ENCODE data around the gene CISTR.
"Not testable (repeated sequence)": the region's sequence is repeated elsewhere in the genome, so short reads cannot be mapped to it uniquely, and the experiment has no call there.

Gene CISTR

DNA sequence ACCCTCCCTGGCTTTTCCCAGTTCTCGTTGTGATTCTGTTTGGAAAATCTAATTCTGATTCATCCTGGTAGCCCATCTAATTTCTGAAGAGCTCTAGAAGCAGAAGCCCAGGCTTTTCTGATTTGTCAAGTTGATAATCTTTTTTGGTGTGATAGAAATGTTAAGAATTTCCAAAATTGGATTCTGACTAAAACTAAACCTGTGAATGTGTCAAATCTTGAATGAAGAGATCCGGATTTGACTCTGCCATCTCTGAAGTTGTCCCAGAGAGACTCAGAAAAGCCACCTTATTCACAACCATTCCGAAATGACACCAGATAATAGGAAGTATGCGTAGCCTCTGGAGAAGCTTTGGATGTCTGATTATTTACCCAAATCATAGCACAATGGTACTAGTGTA lies 12.8 kb upstream of the CISTR start:
- no peak for DNase-seq (ENCODE audit: low read depth, low spot score)
- Histone ChIP-seq H3K4me1 (ENCODE audit: insufficient read depth, insufficient read length) (no peaks in the 10 kb centered on the region), H3K36me3 (ENCODE audit: insufficient read depth, insufficient read length, low read length) (no peaks in the 10 kb centered on the region), H3K9me3 (ENCODE audit: insufficient read depth, low read length) (no peaks in the 10 kb centered on the region), H3K4me3 (ENCODE audit: insufficient read length, low read depth) (no peak overlapping the region), H3K9ac (ENCODE audit: insufficient read length, low read depth) (no peak overlapping the region), H3K27me3 (ENCODE audit: insufficient read depth, insufficient read length) (peaks cover 48% of the 10 kb centered on the region)
- TF ChIP-seq SUZ12 (IDR thresholded peaks at IDR 0.05; ENCODE audit: extremely low read depth, insufficient read depth, insufficient read length) (no peak), ZNF274 (IDR thresholded peaks at IDR 0.05; ENCODE audit: low read depth, low read length) (no peak), YY1 (IDR thresholded peaks at IDR 0.05; ENCODE audit: insufficient read depth, insufficient read length) (no peak)

DNA sequence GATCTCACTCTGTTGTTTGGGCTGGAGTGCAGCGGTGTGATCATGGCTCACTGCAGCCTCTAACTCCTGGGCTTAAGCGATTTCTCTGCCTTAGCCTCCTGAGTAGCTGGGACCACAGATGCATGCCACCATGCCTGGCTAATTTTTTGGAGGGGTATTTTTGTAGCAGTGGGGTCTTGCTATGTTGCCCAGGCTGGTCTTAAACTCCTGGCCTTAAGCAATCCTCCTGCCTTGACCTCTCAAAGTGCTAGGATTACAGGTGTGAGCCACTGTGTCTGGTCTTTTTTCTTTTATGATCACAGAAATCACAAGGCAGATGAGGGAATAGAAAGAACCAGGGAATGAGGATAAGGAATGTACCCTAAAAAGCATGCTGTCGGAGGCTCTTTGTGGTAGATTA lies 11.0 kb upstream of the CISTR start:
- H3K9me3 ChIP-seq (ENCODE audit: insufficient read depth, low read length); H3K4me1 ChIP-seq (ENCODE audit: insufficient read depth, insufficient read length); H3K36me3 ChIP-seq (ENCODE audit: insufficient read depth, insufficient read length, low read length); H3K9ac ChIP-seq (ENCODE audit: insufficient read length, low read depth); DNase-seq (ENCODE audit: low read depth, low spot score); H3K4me3 ChIP-seq (ENCODE audit: insufficient read length, low read depth): not testable (repeated sequence)
- H3K27me3 ChIP-seq (ENCODE audit: insufficient read depth, insufficient read length) = peaks cover 51% of the 10 kb centered on the region

DNA sequence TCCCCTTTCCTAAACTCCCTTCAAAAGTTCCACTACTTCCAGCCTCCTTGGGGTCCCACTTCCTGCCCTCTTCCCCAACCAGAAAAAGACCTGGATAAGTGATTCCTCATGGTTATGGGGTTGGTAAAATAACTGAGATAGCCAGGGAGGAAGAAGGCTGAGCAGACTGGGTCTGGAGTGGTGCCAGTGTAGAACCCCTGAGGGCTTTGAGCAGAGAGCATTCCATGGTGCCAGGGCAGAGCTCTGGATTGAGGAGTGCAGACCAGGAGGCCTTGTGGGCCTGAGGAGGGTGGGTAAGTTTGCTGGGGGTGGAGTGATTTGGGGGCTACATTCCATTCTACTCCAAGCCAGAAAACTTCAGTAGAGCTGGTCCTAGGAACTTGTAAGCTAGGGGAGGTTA lies 9.5 kb upstream of the CISTR start:
- no peaks in the 10 kb centered on the region for H3K4me1 ChIP-seq (ENCODE audit: insufficient read depth, insufficient read length)
- no peak for DNase-seq (ENCODE audit: low read depth, low spot score)
- H3K4me3 ChIP-seq (ENCODE audit: insufficient read length, low read depth) = no peak overlapping the region
- peaks cover 43% of the 10 kb centered on the region for H3K27me3 ChIP-seq (ENCODE audit: insufficient read depth, insufficient read length)
- no peak overlapping the region for H3K9ac ChIP-seq (ENCODE audit: insufficient read length, low read depth)
- no peaks in the 10 kb centered on the region for H3K36me3 ChIP-seq (ENCODE audit: insufficient read depth, insufficient read length, low read length)
- TF ChIP-seq YY1 (IDR thresholded peaks at IDR 0.05; ENCODE audit: insufficient read depth, insufficient read length) (no peak), ZNF274 (IDR thresholded peaks at IDR 0.05; ENCODE audit: low read depth, low read length) (no peak), SUZ12 (IDR thresholded peaks at IDR 0.05; ENCODE audit: extremely low read depth, insufficient read depth, insufficient read length) (no peak)
- H3K9me3 ChIP-seq (ENCODE audit: insufficient read depth, low read length) = no peaks in the 10 kb centered on the region

DNA sequence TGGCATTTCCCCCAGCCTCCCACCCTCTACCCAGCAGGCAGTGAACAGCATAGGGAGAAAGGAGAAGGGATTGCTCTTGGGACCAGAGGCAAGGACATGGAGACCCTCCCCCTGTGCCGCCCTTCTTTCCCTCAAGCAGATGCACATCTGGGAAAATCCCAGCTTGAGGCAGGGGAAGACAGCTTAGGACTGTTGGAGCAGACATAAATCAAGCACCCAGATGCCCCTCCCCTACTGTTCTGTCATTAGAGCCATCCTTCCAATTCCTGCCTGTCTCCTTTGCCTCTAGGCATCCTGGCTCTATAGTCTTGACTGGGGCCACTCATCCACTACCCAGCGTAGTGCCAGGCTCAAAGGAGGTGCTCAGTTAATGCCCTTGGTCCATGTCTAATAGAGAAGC lies 7.5 kb upstream of the CISTR start:
- Histone ChIP-seq H3K4me3 (ENCODE audit: insufficient read length, low read depth) (no peak overlapping the region), H3K36me3 (ENCODE audit: insufficient read depth, insufficient read length, low read length) (no peaks in the 10 kb centered on the region), H3K9me3 (ENCODE audit: insufficient read depth, low read length) (no peaks in the 10 kb centered on the region), H3K9ac (ENCODE audit: insufficient read length, low read depth) (no peak overlapping the region), H3K4me1 (ENCODE audit: insufficient read depth, insufficient read length) (no peaks in the 10 kb centered on the region), H3K27me3 (ENCODE audit: insufficient read depth, insufficient read length) (peaks cover 45% of the 10 kb centered on the region)
- DNase-seq (ENCODE audit: low read depth, low spot score) = no peak
- TF ChIP-seq YY1 (IDR thresholded peaks at IDR 0.05; ENCODE audit: insufficient read depth, insufficient read length) (no peak), ZNF274 (IDR thresholded peaks at IDR 0.05; ENCODE audit: low read depth, low read length) (no peak), SUZ12 (IDR thresholded peaks at IDR 0.05; ENCODE audit: extremely low read depth, insufficient read depth, insufficient read length) (no peak)

DNA sequence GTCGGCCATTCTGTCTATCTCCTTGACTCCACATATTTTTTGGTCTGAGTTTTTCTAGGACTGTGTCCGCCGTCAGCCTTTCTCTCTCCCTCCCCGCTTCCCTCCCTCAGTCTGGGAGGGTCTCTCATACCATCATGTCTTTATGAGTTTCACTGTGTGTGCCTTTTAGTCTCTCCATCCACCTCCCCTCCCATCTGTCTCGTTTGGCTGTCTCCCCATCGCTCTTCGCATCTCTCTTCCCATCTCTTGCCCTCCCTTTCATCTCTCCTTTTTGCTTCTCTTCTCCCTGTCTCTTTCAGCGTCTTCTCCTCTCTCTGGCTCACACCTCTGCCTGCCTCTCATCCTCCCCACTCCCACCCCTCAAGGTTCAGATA lies 6.9 kb upstream of the CISTR start:
- H3K36me3 ChIP-seq (ENCODE audit: insufficient read depth, insufficient read length, low read length) = no peaks in the 10 kb centered on the region
- no peak overlapping the region for H3K9ac ChIP-seq (ENCODE audit: insufficient read length, low read depth)
- H3K27me3 ChIP-seq (ENCODE audit: insufficient read depth, insufficient read length) = peaks cover 50% of the 10 kb centered on the region
- no peak for TF ChIP-seq ZNF274 (IDR thresholded peaks at IDR 0.05; ENCODE audit: low read depth, low read length)
- TF ChIP-seq SUZ12 (IDR thresholded peaks at IDR 0.05; ENCODE audit: extremely low read depth, insufficient read depth, insufficient read length) = no peak
- no peak for TF ChIP-seq YY1 (IDR thresholded peaks at IDR 0.05; ENCODE audit: insufficient read depth, insufficient read length)
- no peaks in the 10 kb centered on the region for H3K4me1 ChIP-seq (ENCODE audit: insufficient read depth, insufficient read length)
- H3K9me3 ChIP-seq (ENCODE audit: insufficient read depth, low read length) = no peaks in the 10 kb centered on the region
- no peak overlapping the region for H3K4me3 ChIP-seq (ENCODE audit: insufficient read length, low read depth)
- DNase-seq (ENCODE audit: low read depth, low spot score) = no peak

DNA sequence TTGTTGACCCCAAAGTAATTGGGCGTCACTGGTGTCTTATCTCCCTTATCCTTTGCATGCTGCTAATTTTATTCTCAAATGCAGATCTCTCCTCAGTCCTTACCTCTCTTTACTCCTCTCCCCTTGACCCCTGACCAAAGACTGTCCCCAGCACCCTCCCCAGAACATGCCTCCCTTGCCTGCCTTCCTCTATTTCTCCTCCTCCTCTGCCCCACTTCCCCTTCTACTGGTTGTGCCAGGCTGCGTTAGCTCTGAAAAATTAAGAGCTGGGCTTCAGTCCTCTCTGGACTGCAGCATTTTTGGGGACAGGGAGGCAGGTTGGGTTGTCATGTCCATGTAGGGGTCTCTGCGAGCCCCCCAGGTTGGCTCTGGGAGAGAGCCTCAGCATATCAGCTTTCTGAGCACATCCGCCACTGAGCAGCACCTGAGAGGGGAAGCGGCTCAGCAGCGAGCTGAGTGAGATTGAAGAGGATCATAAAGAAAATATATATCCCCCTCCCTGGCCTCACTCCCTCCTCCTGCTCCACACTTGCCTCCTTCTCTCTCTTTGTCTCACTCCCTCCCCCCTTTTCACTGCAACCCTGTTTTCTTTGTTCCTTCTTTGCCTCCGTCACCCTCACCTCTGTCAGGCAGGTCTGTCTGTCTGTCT lies 6.4 kb upstream of the CISTR start:
- Histone ChIP-seq H3K36me3 (ENCODE audit: insufficient read depth, insufficient read length, low read length) (no peaks in the 10 kb centered on the region), H3K27me3 (ENCODE audit: insufficient read depth, insufficient read length) (peaks cover 50% of the 10 kb centered on the region), H3K9ac (ENCODE audit: insufficient read length, low read depth) (no peak overlapping the region), H3K4me1 (ENCODE audit: insufficient read depth, insufficient read length) (no peaks in the 10 kb centered on the region), H3K4me3 (ENCODE audit: insufficient read length, low read depth) (no peak overlapping the region), H3K9me3 (ENCODE audit: insufficient read depth, low read length) (no peaks in the 10 kb centered on the region)
- DNase-seq (ENCODE audit: low read depth, low spot score) = no peak
- TF ChIP-seq SUZ12 (IDR thresholded peaks at IDR 0.05; ENCODE audit: extremely low read depth, insufficient read depth, insufficient read length) (no peak), ZNF274 (IDR thresholded peaks at IDR 0.05; ENCODE audit: low read depth, low read length) (no peak), YY1 (IDR thresholded peaks at IDR 0.05; ENCODE audit: insufficient read depth, insufficient read length) (no peak)

DNA sequence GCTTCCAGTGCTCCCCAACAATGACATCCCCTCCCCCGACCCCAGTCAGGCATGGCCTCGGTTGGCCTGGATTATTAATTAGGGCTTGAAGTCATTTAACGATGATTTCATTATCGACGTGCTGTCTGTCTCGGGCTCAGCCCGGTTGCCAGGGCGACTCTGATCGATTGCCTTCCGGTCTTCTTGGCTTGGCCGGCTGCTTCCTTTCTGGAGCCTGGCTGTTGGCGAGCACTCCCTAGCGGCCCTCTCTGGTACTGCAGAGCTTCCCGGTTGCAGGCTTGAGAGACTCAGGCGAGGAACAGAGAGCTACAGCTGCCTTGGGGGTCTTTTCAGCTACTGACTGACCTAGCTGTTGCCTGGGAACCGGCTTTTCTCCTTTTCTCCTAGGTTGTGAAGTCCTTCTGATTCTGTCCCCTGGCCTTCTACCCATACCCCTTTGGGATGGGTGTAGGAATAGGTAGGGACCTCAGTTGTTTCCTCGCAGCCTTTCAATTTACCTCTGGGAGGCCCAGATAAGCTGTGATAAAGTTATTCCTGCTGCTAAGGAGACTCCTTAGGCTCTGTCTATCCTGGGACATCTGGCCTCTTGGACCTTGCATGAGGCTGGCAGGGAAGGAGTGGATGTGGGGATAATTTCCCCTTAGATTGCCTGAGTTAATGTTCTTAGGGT lies 5.5 kb upstream of the CISTR start:
- peaks cover 60% of the 10 kb centered on the region for H3K27me3 ChIP-seq (ENCODE audit: insufficient read depth, insufficient read length)
- TF ChIP-seq SUZ12 (IDR thresholded peaks at IDR 0.05; ENCODE audit: extremely low read depth, insufficient read depth, insufficient read length) (no peak), YY1 (IDR thresholded peaks at IDR 0.05; ENCODE audit: insufficient read depth, insufficient read length) (no peak), ZNF274 (IDR thresholded peaks at IDR 0.05; ENCODE audit: low read depth, low read length) (no peak)
- no peaks in the 10 kb centered on the region for H3K4me1 ChIP-seq (ENCODE audit: insufficient read depth, insufficient read length)
- H3K9me3 ChIP-seq (ENCODE audit: insufficient read depth, low read length) = no peaks in the 10 kb centered on the region
- peak; percentile 88 for DNase-seq (ENCODE audit: low read depth, low spot score)
- no peaks in the 10 kb centered on the region for H3K36me3 ChIP-seq (ENCODE audit: insufficient read depth, insufficient read length, low read length)
- H3K9ac ChIP-seq (ENCODE audit: insufficient read length, low read depth) = no peak overlapping the region
- H3K4me3 ChIP-seq (ENCODE audit: insufficient read length, low read depth) = peak overlapping the region; percentile 10

Measured in NT2/D1 (cell line).